Smooth muscle cell (in vitro differentiated cells): ENCODE results near the gene UPK3A. TPM values are rescaled to one million over a fixed set of nuclear protein-coding genes. Genes with fewer than 3 reads are reported as not detected.

Experiments used
- DNase-seq: peaks from one replicate; lab custom pipeline; 2025; ENCODE audit not compliant: unreplicated experiment; lab: John Stamatoyannopoulos, UW
- H2AFZ ChIP-seq: fragments of 200-600 bp; sonication (generic); 2 replicates; pipeline ENCODE4 v1.6.0; 2016; ENCODE audit warnings: antibody characterized with exemption, low read depth, mild to moderate bottlenecking
- H3F3A ChIP-seq: fragments of 200-600 bp; sonication (generic); 2 replicates; pipeline ENCODE4 v1.6.0; 2017; ENCODE audit warnings: antibody characterized with exemption, low read depth
- H3K27ac ChIP-seq: fragments of 200-600 bp; sonication (generic); 2 replicates; pipeline ENCODE4 v1.5.1; 2016; ENCODE audit warnings: low read depth, mild to moderate bottlenecking
- H3K27me3 ChIP-seq: fragments of 200-600 bp; sonication (generic); 2 replicates; pipeline ENCODE4 v1.6.1; 2016; ENCODE audit warnings: low read depth, mild to moderate bottlenecking
- H3K36me3 ChIP-seq: fragments of 200-600 bp; sonication (generic); 2 replicates; pipeline ENCODE4 v1.5.1; 2016; ENCODE audit warnings: low read depth
- H3K4me1 ChIP-seq: fragments of 200-600 bp; sonication (generic); 2 replicates; pipeline ENCODE4 v1.5.1; 2016; ENCODE audit warnings: low read depth
- H3K4me2 ChIP-seq: fragments of 200-600 bp; sonication (generic); 2 replicates; pipeline ENCODE4 v1.6.0; 2016; ENCODE audit warnings: mild to moderate bottlenecking
- H3K4me3 ChIP-seq: fragments of 200-600 bp; sonication (generic); 2 replicates; pipeline ENCODE4 v1.5.1; 2016; ENCODE audit warnings: mild to moderate bottlenecking
- H3K79me2 ChIP-seq: fragments of 200-600 bp; sonication (generic); 2 replicates; pipeline ENCODE4 v1.6.0; 2016; ENCODE audit warnings: low read depth, mild to moderate bottlenecking
- H3K9ac ChIP-seq: fragments of 200-600 bp; sonication (generic); 2 replicates; pipeline ENCODE4 v1.6.0; 2016; ENCODE audit warnings: low read depth
- H3K9me3 ChIP-seq: fragments of 200-600 bp; sonication (generic); replicated peaks from 2 replicates; pipeline ENCODE4 v1.5.1; 2016; ENCODE audit warnings: low read depth
- H4K20me1 ChIP-seq: fragments of 200-600 bp; sonication (generic); 2 replicates; pipeline ENCODE4 v1.6.0; 2016; ENCODE audit warnings: low read depth
- WGBS: methylation state at CpG from one replicate; pipeline ENCODE4 v1.1.7; 2016; ENCODE audit warnings: low lambda C conversion rate; 5-methylcytosine and 5-hydroxymethylcytosine counted together
- polyA plus RNA-seq: library from polyadenylated mRNA; unstranded; fragments of >200 nt; fragmentation: Nextera tagmentation; extraction: Ambion mirVana; gene quantifications from 2 replicates; pipeline ENCODE4 v1.2.1, GENCODE V29; 2016
- total RNA-seq: library from RNA; depleted of rRNA; stranded (reverse); fragments of >200 nt; gene quantifications from 2 replicates; pipeline ENCODE4 v1.2.3, GENCODE V29; 2014
- TF ChIP-seq, protein P1 (sequence below): fragments of 200-600 bp; sonication (generic); IDR thresholded peaks from 2 replicates; pipeline ENCODE4 v1.5.1; 2017; ENCODE audit warnings: borderline replicate concordance, mild to moderate bottlenecking, antibody characterized with exemption; ENCODE audit not compliant: insufficient read depth, poor library complexity, severe bottlenecking

The UPK3A gene
- total and polyA plus RNA-seq, 2 experiments from 2014 or later, result not detected

DNA sequence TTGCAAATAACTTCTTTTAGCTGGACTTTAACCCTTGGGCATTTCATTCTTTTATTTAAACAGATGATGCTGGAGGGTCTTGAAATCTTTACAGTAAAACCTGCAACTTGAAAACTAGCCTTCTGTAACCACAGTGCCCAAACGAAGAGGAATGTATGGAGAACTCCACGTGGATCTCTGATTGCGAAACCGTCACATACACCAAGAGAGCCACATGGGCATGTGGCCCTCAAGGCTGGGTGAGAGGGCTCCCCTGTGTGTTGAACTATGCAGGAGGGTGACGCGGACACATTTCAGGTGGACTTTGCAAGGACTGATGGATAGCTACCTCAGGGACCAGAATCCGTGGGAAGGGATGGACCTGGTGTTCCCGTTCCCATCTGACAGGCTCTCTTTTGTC is 55.6 kb downstream of the UPK3A start:
- no peaks in the 10 kb centered on the region for H3K4me1 ChIP-seq
- no peak overlapping the region for H3K27ac ChIP-seq
- H3K4me3 ChIP-seq, result no peak overlapping the region
- 95% methylated on average over 8 of the region's 8 CpGs for WGBS
- peaks cover 8% of the 10 kb centered on the region for H3K36me3 ChIP-seq
- H3K9me3 ChIP-seq, result no peaks in the 10 kb centered on the region
- no peak for DNase-seq
- H3K9ac ChIP-seq, result no peak overlapping the region
- no peak overlapping the region for H2AFZ ChIP-seq
- H3F3A ChIP-seq, result no peaks in the 10 kb centered on the region
- TF ChIP-seq, protein P1, sequence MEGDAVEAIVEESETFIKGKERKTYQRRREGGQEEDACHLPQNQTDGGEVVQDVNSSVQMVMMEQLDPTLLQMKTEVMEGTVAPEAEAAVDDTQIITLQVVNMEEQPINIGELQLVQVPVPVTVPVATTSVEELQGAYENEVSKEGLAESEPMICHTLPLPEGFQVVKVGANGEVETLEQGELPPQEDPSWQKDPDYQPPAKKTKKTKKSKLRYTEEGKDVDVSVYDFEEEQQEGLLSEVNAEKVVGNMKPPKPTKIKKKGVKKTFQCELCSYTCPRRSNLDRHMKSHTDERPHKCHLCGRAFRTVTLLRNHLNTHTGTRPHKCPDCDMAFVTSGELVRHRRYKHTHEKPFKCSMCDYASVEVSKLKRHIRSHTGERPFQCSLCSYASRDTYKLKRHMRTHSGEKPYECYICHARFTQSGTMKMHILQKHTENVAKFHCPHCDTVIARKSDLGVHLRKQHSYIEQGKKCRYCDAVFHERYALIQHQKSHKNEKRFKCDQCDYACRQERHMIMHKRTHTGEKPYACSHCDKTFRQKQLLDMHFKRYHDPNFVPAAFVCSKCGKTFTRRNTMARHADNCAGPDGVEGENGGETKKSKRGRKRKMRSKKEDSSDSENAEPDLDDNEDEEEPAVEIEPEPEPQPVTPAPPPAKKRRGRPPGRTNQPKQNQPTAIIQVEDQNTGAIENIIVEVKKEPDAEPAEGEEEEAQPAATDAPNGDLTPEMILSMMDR, result no peak
- H4K20me1 ChIP-seq, result no peaks in the 10 kb centered on the region
- no peak overlapping the region for H3K4me2 ChIP-seq
- no peaks in the 10 kb centered on the region for H3K79me2 ChIP-seq
- H3K27me3 ChIP-seq, result no peaks in the 10 kb centered on the region

DNA sequence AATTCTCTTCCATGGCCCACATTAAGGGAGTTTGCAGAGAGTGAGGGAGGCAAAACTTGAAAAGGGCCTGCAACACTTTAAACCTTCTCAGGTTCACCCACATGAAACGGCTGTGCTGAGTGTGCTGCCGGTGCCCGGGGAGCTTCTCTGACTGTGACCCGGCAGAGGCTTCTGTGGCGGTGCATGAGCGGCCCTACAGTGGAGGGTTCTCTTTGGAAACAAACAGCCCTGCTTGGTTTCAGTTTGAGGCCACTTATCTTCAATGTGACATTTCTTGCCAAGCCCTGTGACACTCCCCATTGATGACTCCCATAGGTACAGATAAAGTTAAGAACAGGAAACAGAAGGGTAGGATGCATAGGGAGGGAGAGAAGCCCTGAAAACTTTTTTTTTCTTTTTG is 56.7 kb downstream of the UPK3A start:
- Histone ChIP-seq H3K79me2 (no peaks in the 10 kb centered on the region), H3K4me2 (no peak overlapping the region), H3K27ac (no peak overlapping the region), H3K9ac (no peak overlapping the region), H3K4me3 (no peak overlapping the region), H4K20me1 (no peaks in the 10 kb centered on the region), H3K4me1 (no peaks in the 10 kb centered on the region), H3K36me3 (peaks cover 8% of the 10 kb centered on the region), H2AFZ (no peak overlapping the region), H3K9me3 (no peaks in the 10 kb centered on the region), H3K27me3 (no peaks in the 10 kb centered on the region), H3F3A (no peaks in the 10 kb centered on the region)
- DNase-seq, result no peak
- TF ChIP-seq, protein P1, result no peak
- 91% methylated on average over 6 of the region's 6 CpGs for WGBS

DNA sequence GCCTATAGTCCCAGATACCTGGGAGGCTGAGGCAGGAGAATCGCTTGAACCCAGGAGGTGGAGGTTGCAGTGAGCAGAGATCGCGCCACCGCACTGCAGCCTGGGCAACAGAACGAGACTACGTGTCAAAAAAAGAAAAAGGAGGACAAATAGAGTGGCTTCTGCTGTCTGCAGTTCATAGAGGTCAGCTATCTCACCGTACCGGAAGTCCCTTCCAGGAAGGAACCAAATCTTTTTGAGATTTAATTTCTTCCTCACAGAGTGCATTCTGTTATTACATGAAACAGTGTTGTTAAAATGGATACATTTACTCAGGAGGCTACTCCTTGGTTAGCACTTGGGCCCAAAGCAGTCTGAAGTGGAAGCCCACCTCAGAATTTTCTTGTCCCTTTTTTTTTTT is 58.4 kb downstream of the UPK3A start:
- Histone ChIP-seq H3K27ac (no peak overlapping the region), H3K4me2 (no peak overlapping the region), H3K79me2 (no peaks in the 10 kb centered on the region), H3K27me3 (no peaks in the 10 kb centered on the region), H3K4me1 (no peaks in the 10 kb centered on the region), H3K4me3 (no peak overlapping the region), H2AFZ (no peak overlapping the region), H3K36me3 (peaks cover 3% of the 10 kb centered on the region), H3K9ac (no peak overlapping the region), H3F3A (no peaks in the 10 kb centered on the region), H4K20me1 (no peaks in the 10 kb centered on the region), H3K9me3 (no peaks in the 10 kb centered on the region)
- TF ChIP-seq, protein P1, result no peak
- 99% methylated on average over 8 of the region's 8 CpGs for WGBS
- no peak for DNase-seq

DNA sequence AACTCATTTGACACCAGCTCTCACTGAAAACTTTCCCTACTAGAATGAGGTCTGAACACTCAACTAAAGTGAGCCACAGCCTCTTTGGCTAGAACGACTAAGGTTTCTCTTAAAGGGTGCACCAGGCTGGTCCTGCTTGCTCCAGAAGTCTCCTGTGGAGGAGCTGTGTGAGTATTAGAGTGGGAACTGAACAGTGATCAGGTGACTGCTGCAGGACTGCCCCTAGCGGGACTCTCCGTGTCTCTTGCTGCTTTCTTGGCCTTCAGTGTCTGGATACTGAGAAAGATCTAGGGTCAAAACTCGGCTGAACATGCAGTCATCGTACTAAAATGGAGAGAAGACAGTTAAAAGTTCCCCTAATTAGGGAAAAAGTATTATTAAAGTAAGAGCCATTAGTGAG is 59.6 kb downstream of the UPK3A start:
- no peaks in the 10 kb centered on the region for H4K20me1 ChIP-seq
- H3F3A ChIP-seq, result no peaks in the 10 kb centered on the region
- no peak for DNase-seq
- H3K36me3 ChIP-seq, result no peaks in the 10 kb centered on the region
- TF ChIP-seq, protein P1, result no peak
- H3K4me2 ChIP-seq, result no peak overlapping the region
- no peak overlapping the region for H2AFZ ChIP-seq
- whole genome bisulfite sequencing, result 74% methylated on average over 5 of the region's 5 CpGs
- no peaks in the 10 kb centered on the region for H3K9me3 ChIP-seq
- H3K9ac ChIP-seq, result no peak overlapping the region
- no peaks in the 10 kb centered on the region for H3K79me2 ChIP-seq
- no peak overlapping the region for H3K27ac ChIP-seq
- no peaks in the 10 kb centered on the region for H3K27me3 ChIP-seq
- no peak overlapping the region for H3K4me3 ChIP-seq
- no peaks in the 10 kb centered on the region for H3K4me1 ChIP-seq
